ENCODE results near the gene CTDSP2. TPM values are rescaled to one million over a fixed set of nuclear protein-coding genes. Genes with fewer than 3 reads are reported as not detected.

The CTDSP2 gene
- polyA plus RNA-seq, 1 of the 3 experiments (the other 2 are of a cell fraction) = 119 TPM

DNA sequence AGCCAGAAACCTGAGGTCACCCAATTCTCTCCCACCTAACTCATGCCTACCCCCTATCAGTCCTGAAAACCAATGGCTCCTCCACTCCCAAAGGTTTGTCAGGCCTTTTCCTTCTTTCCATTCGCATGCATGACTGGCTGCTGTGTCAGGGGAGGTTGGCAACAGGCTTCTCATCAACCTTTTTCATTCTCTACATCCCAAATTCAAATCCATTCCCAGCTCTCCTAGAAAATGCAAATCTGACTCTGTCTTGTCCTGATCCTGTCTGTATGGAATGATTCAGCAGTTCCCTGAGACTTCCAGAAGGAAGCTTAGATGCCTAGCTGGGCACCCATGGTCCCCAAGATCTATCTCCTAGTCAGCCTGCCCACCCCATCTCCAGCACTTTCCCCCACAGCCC, 5.0 kb upstream of the CTDSP2 start (continued):
- TF ChIP-seq, protein P1, sequence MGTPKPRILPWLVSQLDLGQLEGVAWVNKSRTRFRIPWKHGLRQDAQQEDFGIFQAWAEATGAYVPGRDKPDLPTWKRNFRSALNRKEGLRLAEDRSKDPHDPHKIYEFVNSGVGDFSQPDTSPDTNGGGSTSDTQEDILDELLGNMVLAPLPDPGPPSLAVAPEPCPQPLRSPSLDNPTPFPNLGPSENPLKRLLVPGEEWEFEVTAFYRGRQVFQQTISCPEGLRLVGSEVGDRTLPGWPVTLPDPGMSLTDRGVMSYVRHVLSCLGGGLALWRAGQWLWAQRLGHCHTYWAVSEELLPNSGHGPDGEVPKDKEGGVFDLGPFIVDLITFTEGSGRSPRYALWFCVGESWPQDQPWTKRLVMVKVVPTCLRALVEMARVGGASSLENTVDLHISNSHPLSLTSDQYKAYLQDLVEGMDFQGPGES (IDR thresholded peaks at IDR 0.05; ENCODE audit: low read depth, low read length) = no peak
- no peak for TF ChIP-seq MXI1 (IDR thresholded peaks at IDR 0.05; ENCODE audit: low read depth, low read length)
- TF ChIP-seq, protein P2, sequence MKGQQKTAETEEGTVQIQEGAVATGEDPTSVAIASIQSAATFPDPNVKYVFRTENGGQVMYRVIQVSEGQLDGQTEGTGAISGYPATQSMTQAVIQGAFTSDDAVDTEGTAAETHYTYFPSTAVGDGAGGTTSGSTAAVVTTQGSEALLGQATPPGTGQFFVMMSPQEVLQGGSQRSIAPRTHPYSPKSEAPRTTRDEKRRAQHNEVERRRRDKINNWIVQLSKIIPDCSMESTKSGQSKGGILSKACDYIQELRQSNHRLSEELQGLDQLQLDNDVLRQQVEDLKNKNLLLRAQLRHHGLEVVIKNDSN (IDR thresholded peaks at IDR 0.05; ENCODE audit: borderline replicate concordance, low read depth) = no peak
- no peak for TF ChIP-seq YY1 (IDR thresholded peaks at IDR 0.05; ENCODE audit: low read depth)
- TF ChIP-seq RCOR1 (IDR thresholded peaks at IDR 0.05; ENCODE audit: low read length) = no peak
- no peak for TF ChIP-seq FOXM1 (IDR thresholded peaks at IDR 0.05; ENCODE audit: low read depth)
- TF ChIP-seq, protein P3, sequence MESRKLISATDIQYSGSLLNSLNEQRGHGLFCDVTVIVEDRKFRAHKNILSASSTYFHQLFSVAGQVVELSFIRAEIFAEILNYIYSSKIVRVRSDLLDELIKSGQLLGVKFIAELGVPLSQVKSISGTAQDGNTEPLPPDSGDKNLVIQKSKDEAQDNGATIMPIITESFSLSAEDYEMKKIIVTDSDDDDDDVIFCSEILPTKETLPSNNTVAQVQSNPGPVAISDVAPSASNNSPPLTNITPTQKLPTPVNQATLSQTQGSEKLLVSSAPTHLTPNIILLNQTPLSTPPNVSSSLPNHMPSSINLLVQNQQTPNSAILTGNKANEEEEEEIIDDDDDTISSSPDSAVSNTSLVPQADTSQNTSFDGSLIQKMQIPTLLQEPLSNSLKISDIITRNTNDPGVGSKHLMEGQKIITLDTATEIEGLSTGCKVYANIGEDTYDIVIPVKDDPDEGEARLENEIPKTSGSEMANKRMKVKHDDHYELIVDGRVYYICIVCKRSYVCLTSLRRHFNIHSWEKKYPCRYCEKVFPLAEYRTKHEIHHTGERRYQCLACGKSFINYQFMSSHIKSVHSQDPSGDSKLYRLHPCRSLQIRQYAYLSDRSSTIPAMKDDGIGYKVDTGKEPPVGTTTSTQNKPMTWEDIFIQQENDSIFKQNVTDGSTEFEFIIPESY (IDR thresholded peaks at IDR 0.05; ENCODE audit: borderline replicate concordance, low read depth) = no peak

DNA sequence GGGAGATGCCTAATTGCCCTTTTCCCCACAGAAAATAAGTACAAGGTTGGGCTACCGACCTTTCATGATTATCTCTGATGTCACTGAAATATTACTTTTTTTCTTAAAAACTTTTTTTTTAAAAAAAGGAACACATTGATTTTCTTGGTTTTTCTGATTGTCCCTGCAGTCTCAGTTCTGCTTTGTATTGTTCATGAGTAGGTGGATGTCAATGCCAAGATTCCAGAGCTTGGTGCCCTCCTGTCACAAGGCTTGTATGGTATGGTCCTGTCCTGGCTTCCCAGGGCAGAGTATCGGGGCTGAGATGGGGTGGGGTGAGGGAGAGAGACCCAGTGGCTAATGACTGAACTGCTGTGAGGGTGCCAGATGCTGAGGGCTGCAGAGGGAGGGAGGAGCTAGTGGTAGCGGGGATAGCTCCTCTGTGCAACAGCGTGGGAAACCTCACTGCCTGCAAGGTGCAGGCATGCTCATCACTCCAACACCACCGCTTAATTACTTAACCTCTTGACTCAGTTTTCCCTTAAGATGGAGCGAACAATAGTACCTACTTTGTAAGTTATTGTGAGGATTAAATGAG, 4.4 kb upstream of the CTDSP2 start:
- 83% methylated on average over 6 of the region's 6 CpGs for WGBS (ENCODE audit: low lambda C conversion rate)
- POLR2A ChIA-PET = interaction anchor here (0.8 kb wide), 1 partner anchor 43 kb away, joined by 3 read pairs; no protein-coding TSS in a partner anchor

More for the DNA sequence above, 4.4 kb upstream of the CTDSP2 start:
- TF ChIP-seq NFIC (IDR thresholded peaks at IDR 0.05; ENCODE audit: borderline replicate concordance) (no peak), GABPA (IDR thresholded peaks at IDR 0.05; ENCODE audit: low read depth) (no peak), FOSL2 (IDR thresholded peaks at IDR 0.05; ENCODE audit: borderline replicate concordance, low read depth) (no peak), SIN3A (IDR thresholded peaks at IDR 0.05; ENCODE audit: borderline replicate concordance, low read depth, low read length) (no peak), FOXJ3 (CRISPR knock-in tag; IDR thresholded peaks at IDR 0.05) (no peak), MXI1 (IDR thresholded peaks at IDR 0.05; ENCODE audit: low read depth, low read length) (no peak), EZH2phosphoT487 (IDR thresholded peaks at IDR 0.05; ENCODE audit: borderline replicate concordance, low read depth) (no peak), RAD21 (IDR thresholded peaks at IDR 0.05; ENCODE audit: low read length) (no peak), ELF1 (IDR thresholded peaks at IDR 0.05) (no peak), RFX5 (IDR thresholded peaks at IDR 0.05; ENCODE audit: low read length) (no peak), TCF12 (IDR thresholded peaks at IDR 0.05) (no peak)
- TF ChIP-seq, protein P4, sequence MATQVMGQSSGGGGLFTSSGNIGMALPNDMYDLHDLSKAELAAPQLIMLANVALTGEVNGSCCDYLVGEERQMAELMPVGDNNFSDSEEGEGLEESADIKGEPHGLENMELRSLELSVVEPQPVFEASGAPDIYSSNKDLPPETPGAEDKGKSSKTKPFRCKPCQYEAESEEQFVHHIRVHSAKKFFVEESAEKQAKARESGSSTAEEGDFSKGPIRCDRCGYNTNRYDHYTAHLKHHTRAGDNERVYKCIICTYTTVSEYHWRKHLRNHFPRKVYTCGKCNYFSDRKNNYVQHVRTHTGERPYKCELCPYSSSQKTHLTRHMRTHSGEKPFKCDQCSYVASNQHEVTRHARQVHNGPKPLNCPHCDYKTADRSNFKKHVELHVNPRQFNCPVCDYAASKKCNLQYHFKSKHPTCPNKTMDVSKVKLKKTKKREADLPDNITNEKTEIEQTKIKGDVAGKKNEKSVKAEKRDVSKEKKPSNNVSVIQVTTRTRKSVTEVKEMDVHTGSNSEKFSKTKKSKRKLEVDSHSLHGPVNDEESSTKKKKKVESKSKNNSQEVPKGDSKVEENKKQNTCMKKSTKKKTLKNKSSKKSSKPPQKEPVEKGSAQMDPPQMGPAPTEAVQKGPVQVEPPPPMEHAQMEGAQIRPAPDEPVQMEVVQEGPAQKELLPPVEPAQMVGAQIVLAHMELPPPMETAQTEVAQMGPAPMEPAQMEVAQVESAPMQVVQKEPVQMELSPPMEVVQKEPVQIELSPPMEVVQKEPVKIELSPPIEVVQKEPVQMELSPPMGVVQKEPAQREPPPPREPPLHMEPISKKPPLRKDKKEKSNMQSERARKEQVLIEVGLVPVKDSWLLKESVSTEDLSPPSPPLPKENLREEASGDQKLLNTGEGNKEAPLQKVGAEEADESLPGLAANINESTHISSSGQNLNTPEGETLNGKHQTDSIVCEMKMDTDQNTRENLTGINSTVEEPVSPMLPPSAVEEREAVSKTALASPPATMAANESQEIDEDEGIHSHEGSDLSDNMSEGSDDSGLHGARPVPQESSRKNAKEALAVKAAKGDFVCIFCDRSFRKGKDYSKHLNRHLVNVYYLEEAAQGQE (IDR thresholded peaks at IDR 0.05; ENCODE audit: low read depth, low read length) = no peak
- TF ChIP-seq, protein P2 (IDR thresholded peaks at IDR 0.05; ENCODE audit: borderline replicate concordance, low read depth) = no peak
- TF ChIP-seq, protein P5, sequence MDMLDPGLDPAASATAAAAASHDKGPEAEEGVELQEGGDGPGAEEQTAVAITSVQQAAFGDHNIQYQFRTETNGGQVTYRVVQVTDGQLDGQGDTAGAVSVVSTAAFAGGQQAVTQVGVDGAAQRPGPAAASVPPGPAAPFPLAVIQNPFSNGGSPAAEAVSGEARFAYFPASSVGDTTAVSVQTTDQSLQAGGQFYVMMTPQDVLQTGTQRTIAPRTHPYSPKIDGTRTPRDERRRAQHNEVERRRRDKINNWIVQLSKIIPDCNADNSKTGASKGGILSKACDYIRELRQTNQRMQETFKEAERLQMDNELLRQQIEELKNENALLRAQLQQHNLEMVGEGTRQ (IDR thresholded peaks at IDR 0.05; ENCODE audit: borderline replicate concordance, low read depth, low read length) = no peak
- TF ChIP-seq, protein P6, sequence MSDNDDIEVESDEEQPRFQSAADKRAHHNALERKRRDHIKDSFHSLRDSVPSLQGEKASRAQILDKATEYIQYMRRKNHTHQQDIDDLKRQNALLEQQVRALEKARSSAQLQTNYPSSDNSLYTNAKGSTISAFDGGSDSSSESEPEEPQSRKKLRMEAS (IDR thresholded peaks at IDR 0.05; ENCODE audit: low read depth) = no peak
- Histone ChIP-seq H3K79me2 (ENCODE audit: insufficient read depth) (peaks cover 6% of the 10 kb centered on the region), H3K9ac (no peak overlapping the region), H3K4me1 (ENCODE audit: control insufficient read depth in 1 of 2, insufficient read depth in 2 of 2, low read depth in 1 of 2, low read length in 1 of 2) (peaks cover 0 to 3% of the 10 kb centered on the region in 2 experiments; a peak in 1 of 4 replicates), H3K27ac (ENCODE audit: low read depth in 2 of 2, low read length in 1 of 2) (no peak overlapping the region), H4K20me1 (ENCODE audit: insufficient read depth) (no peaks in the 10 kb centered on the region), H3K4me2 (no peak overlapping the region), H2AFZ (ENCODE audit: low read depth) (no peak overlapping the region), H3F3A (replicated peaks; ENCODE audit: insufficient read depth) (no peaks in the 10 kb centered on the region), H3K4me3 (ENCODE audit: low read depth in 2 of 2, low read length in 1 of 2) (no peak overlapping the region), H3K9me3 (no peaks in the 10 kb centered on the region), H3K27me3 (ENCODE audit: insufficient read depth) (no peaks in the 10 kb centered on the region), H3K9me2 (no peaks in the 10 kb centered on the region), H3K36me3 (replicated peaks in 1 of 2; ENCODE audit: control insufficient read depth in 1 of 2, insufficient read depth in 2 of 2, low read length in 1 of 2) (no peaks in the 10 kb centered on the region)
- CTCF ChIA-PET = interaction anchor here (1.4 to 1.7 kb wide), 2 partner anchors 14 to 55 kb away, joined by 5 to 8 read pairs; no protein-coding TSS in a partner anchor
- peak; percentile 61 for DNase-seq
